Adrenal gland (tissue), 5 donors: ENCODE data around the gene FOXP3.

Experiments
- POLR2A ChIP-seq, 2 donors: fragments of 450-650 bp; IDR thresholded peaks; one replicate each; pipeline ENCODE4 v1.6.1; 2017; ENCODE audit warnings: antibody characterized with exemption in 2 of 2, mild to moderate bottlenecking in 2 of 2, moderate library complexity in 1 of 2
- TF ChIP-seq, protein P1 (sequence below), 6 experiments: fragments of 450-650 bp in 4 of 6; fragments of 200-600 bp in 2 of 6; sonication (generic) in 1 of 6; IDR thresholded peaks; 1 replicate in 5 of 6; 2 replicates in 1 of 6; pipeline versions ENCODE4 v1.5.1 to v1.8.0; 2016 to 2021; ENCODE audit warnings: antibody characterized with exemption in 6 of 6, mild to moderate bottlenecking in 2 of 6, moderate library complexity in 1 of 6
- donor health status: DM: no; HTN: no; CAD: no.

GRCh38 chrX:49211074-49211473, 53.4 kb downstream of the FOXP3 start:
- TF ChIP-seq, protein P1, sequence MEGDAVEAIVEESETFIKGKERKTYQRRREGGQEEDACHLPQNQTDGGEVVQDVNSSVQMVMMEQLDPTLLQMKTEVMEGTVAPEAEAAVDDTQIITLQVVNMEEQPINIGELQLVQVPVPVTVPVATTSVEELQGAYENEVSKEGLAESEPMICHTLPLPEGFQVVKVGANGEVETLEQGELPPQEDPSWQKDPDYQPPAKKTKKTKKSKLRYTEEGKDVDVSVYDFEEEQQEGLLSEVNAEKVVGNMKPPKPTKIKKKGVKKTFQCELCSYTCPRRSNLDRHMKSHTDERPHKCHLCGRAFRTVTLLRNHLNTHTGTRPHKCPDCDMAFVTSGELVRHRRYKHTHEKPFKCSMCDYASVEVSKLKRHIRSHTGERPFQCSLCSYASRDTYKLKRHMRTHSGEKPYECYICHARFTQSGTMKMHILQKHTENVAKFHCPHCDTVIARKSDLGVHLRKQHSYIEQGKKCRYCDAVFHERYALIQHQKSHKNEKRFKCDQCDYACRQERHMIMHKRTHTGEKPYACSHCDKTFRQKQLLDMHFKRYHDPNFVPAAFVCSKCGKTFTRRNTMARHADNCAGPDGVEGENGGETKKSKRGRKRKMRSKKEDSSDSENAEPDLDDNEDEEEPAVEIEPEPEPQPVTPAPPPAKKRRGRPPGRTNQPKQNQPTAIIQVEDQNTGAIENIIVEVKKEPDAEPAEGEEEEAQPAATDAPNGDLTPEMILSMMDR (IDR thresholded peaks at IDR 0.05): no peak
- no peak for TF ChIP-seq POLR2A (IDR thresholded peaks at IDR 0.05)
